Central memory CD8-positive, alpha-beta T cell (primary cell): ENCODE results near the gene HOXB13.

Source experiments
- ATAC-seq: fragments of 150-1000 bp; cut with Tn5 transposase; replicated peaks from 2 replicates; pipeline ENCODE4 v1.10.0; 2022; ENCODE audit warnings: mild to moderate bottlenecking, moderate FRiP score, moderate number of reproducible peaks; ENCODE audit not compliant: poor library complexity, severe bottlenecking; ENCODE audit errors: extremely low read depth
- DNase-seq, 2 donors: peaks; one replicate each; pipeline ENCODE4 v3.0.0; 2021; ENCODE audit warnings: low spot score in 2 of 2
- H3K27ac Mint-ChIP-seq: one replicate; pipeline ENCODE4 v1.8.0; 2022; ENCODE audit warnings: low read depth, mild to moderate bottlenecking, moderate library complexity, mixed read lengths
- H3K27me3 Mint-ChIP-seq: one replicate; pipeline ENCODE4 v1.8.0; 2022; ENCODE audit warnings: mixed read lengths
- H3K36me3 Mint-ChIP-seq: one replicate; pipeline ENCODE4 v1.8.0; 2022; ENCODE audit warnings: mild to moderate bottlenecking, moderate library complexity, mixed read lengths; ENCODE audit not compliant: insufficient read depth
- H3K4me1 Mint-ChIP-seq: one replicate; pipeline ENCODE4 v1.8.0; 2022; ENCODE audit warnings: mixed read lengths
- H3K4me3 Mint-ChIP-seq: one replicate; pipeline ENCODE4 v1.8.0; 2022; ENCODE audit warnings: mild to moderate bottlenecking, moderate library complexity, mixed read lengths
- H3K9me3 Mint-ChIP-seq: one replicate; pipeline ENCODE4 v1.8.0; 2022; ENCODE audit warnings: mixed read lengths

HOXB13 gene

DNA sequence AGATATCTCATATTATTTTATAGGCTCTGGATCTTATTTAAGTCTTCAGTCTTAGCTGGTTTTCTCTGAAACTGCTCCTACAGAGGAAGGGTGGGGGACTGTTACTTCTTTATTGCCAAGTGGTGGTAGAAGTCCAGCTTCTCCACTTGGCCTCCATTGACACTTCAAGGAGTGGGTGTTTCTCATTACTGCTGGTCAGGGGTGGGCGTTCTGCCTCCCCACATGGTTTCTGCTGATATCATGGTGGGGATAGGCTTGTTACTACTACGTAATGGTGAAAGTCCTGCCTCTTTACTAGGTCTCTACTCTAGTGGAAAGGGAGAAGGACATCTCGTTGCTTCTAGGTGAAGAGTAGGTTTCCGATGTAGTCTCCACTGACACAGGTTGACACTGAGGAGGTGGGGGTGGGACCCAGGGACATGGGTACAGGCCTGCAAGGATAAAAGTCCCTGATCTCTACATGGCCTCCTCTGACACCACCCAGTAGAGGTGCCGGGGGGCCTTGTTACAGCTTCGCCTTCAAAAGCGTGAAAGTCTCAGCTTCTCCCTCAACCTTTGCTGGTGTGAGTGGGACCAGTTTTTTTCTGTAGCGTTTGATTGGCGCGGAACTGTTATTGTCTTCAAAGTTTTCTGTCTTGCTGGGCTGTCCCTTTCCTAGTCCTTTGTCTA, 26.6 kb downstream of the HOXB13 start:
- Mint-ChIP-seq H3K27me3 (peaks cover 89% of the 10 kb centered on the region), H3K4me1 (no peaks in the 10 kb centered on the region), H3K27ac (no peak overlapping the region), H3K36me3 (peaks cover 3% of the 10 kb centered on the region), H3K4me3 (no peak overlapping the region), H3K9me3 (no peaks in the 10 kb centered on the region)
- DNase-seq (no peak), ATAC-seq (no peak)

- Mint-ChIP-seq H3K27ac (no peak overlapping the region), H3K36me3 (no peaks in the 10 kb centered on the region), H3K4me3 (no peak overlapping the region), H3K9me3 (no peaks in the 10 kb centered on the region), H3K4me1 (no peaks in the 10 kb centered on the region), H3K27me3 (peaks cover 50% of the 10 kb centered on the region)
- ATAC-seq (no peak), DNase-seq (no peak)
Observed at GRCh38 chr17:48693178-48693577, 35.4 kb downstream of the HOXB13 start.

- DNase-seq (no peak), ATAC-seq (no peak)
- H3K27me3 Mint-ChIP-seq: peaks cover 39% of the 10 kb centered on the region
- H3K27ac Mint-ChIP-seq: no peak overlapping the region
- H3K4me1 Mint-ChIP-seq: no peaks in the 10 kb centered on the region
- H3K4me3 Mint-ChIP-seq: no peak overlapping the region
- no peaks in the 10 kb centered on the region for H3K36me3 Mint-ChIP-seq
- H3K9me3 Mint-ChIP-seq: no peaks in the 10 kb centered on the region
Observed at GRCh38 chr17:48692049-48692448, 36.5 kb downstream of the HOXB13 start.

DNA sequence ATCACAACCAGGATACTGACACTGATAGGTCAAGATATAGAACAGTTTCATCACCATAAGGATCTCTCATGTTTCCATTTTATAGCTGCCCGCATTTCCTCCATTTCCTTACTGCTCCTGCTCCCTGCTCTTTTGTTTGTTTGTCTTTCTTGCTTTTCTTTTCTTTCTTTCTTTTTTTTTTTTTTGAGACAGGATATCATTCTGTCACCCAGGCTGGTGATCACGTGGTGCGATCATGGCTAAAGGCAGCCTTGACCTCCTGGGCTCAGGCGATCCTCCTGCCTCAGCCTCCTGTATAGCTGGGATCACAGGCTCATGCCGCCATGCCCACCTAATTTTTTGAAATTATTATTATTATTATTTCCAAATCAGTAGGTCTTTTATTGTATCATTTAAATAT, 37.9 kb downstream of the HOXB13 start:
- Mint-ChIP-seq H3K4me3 (no peak overlapping the region), H3K27me3 (peaks cover 25% of the 10 kb centered on the region), H3K27ac (no peak overlapping the region), H3K4me1 (no peaks in the 10 kb centered on the region), H3K9me3 (no peaks in the 10 kb centered on the region), H3K36me3 (no peaks in the 10 kb centered on the region)
- DNase-seq: no peak
- ATAC-seq: no peak

DNA sequence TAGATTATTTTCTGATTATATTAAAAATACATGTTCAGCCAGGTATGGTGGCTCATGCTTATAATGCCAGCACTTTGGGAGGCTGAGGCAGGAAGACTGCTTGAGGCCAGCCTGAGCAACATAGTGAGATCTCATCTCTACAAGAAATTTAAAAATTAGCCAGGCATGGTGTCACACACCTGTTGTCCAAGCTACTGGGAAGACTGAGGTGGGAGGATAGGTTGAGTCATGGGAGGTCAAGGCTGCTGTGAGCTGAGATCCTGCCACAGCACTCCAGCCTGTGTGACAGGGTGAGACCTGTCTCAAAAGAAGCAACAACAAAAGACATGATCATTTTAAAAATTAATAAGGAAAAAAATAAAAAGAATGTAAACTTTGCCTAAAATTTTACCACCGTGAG, 46.9 kb downstream of the HOXB13 start:
- H3K4me3 Mint-ChIP-seq: no peak overlapping the region

DNA sequence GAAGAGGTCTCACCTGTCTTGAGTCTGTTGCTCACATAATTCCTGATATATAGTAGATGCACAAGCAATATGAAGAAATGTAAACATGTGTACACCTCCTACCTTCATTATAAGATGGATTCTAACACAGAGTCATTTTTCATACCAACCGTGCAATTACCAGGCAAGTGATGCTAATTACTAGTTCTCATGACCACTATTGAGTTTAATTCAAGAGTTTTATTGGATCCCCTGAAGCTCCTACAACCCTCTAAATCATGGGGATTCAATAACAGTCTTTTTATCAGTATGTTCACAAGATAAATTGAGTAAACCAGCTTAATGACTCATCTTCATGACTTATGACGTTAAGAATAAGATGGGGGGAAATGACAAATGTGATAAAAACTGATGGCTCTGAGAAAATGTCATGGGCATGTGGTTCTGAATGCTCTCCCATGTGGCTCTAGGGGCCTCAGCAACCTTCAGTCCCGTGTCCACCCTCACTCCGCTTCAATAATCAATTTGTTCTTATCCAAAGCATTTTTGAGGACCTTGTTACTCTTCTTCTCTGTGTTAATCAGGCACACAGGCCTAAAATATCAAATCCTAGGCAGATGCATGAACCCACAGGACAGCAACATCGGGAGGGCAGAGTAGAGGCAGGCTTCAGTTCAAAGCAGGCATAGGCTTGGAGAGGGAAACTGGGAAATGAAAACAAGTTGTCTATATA, 49.0 kb downstream of the HOXB13 start:
- Mint-ChIP-seq H3K4me1 (peaks cover 3% of the 10 kb centered on the region), H3K4me3 (no peak overlapping the region), H3K9me3 (no peaks in the 10 kb centered on the region), H3K27ac (no peak overlapping the region), H3K36me3 (peaks cover 3% of the 10 kb centered on the region), H3K27me3 (peaks cover 50% of the 10 kb centered on the region)
- no peak for ATAC-seq
- no peak for DNase-seq

More for the DNA sequence above, 46.9 kb downstream of the HOXB13 start:
- H3K9me3 Mint-ChIP-seq: no peaks in the 10 kb centered on the region
- H3K4me1 Mint-ChIP-seq: peaks cover 3% of the 10 kb centered on the region
- H3K27me3 Mint-ChIP-seq: peaks cover 49% of the 10 kb centered on the region
- H3K27ac Mint-ChIP-seq: no peak overlapping the region
- no peak for DNase-seq
- H3K36me3 Mint-ChIP-seq: peaks cover 3% of the 10 kb centered on the region
- ATAC-seq: no peak

DNA sequence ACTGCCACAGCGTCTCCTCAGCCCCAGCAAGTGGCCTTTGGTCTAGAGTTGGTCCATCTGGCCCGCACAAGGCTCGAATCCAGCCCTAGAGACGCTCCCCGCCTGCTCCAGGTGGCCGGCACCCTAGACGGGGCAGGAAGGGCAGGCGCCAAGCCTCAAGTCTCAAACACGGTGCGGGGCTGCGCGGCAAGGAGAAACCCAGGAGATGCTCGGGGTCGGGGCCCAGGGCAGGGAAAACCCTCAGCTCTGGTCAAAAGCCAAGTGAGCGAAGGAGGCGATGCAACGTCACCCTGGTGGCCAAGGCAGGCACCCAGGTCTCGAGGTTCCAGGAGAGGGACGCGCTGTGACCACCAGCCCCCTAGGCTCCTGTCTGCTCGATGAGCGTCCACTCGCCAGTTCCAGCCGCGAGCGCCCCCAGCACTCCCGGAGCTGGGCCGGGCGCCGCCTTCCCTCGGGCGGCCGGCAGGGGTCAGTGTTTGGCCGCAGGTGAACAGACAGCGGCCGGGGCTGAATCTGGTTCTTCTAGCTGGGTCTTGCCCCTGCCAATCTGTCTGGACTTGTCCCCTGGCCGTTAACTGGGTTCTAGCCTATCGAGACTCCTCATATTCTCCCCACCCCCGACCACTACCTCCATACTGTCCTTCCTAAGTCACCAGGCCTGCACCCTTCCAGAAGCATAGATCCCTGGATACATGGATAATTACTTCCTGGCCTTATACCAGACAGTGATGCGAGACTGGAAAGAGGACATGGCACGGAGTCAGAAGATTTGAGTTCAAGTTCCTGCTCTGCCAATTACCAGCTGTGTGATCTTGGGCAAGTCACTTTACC, 50.2 kb downstream of the HOXB13 start:
- Mint-ChIP-seq H3K4me3 (peak overlapping the region; percentile 32), H3K36me3 (peaks cover 2% of the 10 kb centered on the region), H3K4me1 (peaks cover 3% of the 10 kb centered on the region), H3K9me3 (no peaks in the 10 kb centered on the region), H3K27me3 (peaks cover 50% of the 10 kb centered on the region), H3K27ac (peak overlapping the region; percentile 46)
- DNase-seq: peak; percentile 53 to 61
- peak; percentile 85 for ATAC-seq

- DNase-seq (no peak), ATAC-seq (no peak)
- Mint-ChIP-seq H3K4me3 (no peak overlapping the region), H3K27ac (no peak overlapping the region), H3K9me3 (no peaks in the 10 kb centered on the region), H3K4me1 (peaks cover 3% of the 10 kb centered on the region), H3K27me3 (peaks cover 42% of the 10 kb centered on the region), H3K36me3 (peaks cover 2% of the 10 kb centered on the region)
Observed at GRCh38 chr17:48676963-48677558, 51.5 kb downstream of the HOXB13 start.
